Osteoblast (primary cell): ENCODE measurements around the gene FAM47E. TPM values are rescaled to one million over a fixed set of nuclear protein-coding genes. Genes with fewer than 3 reads are reported as not detected.

Experiments
- DNase-seq: peaks from one replicate; pipeline ENCODE4 v3.0.0; 2011; ENCODE audit warnings: low spot score, mixed read lengths; ENCODE audit not compliant: insufficient read length; ENCODE audit errors: missing footprints
- H2AFZ ChIP-seq: 2 replicates; pipeline ENCODE4 v1.6.0; 2011; ENCODE audit warnings: mild to moderate bottlenecking, low read length
- H3K27ac ChIP-seq: 2 replicates; pipeline ENCODE4 v1.5.1; 2011; ENCODE audit warnings: mild to moderate bottlenecking, low read depth, low read length, moderate library complexity
- H3K27me3 ChIP-seq: 2 replicates; pipeline ENCODE4 v1.6.0; 2012; ENCODE audit warnings: mild to moderate bottlenecking, control low read depth, inconsistent platforms, low read length, moderate library complexity; ENCODE audit not compliant: insufficient read depth
- H3K36me3 ChIP-seq: 2 replicates; pipeline ENCODE4 v1.5.1; 2011; ENCODE audit warnings: mild to moderate bottlenecking, low read length, control low read depth, moderate library complexity; ENCODE audit not compliant: insufficient read depth
- H3K4me1 ChIP-seq: 2 replicates; pipeline ENCODE4 v1.5.1; 2011; ENCODE audit warnings: mild to moderate bottlenecking, low read length, control low read depth, moderate library complexity; ENCODE audit not compliant: insufficient read depth
- H3K4me2 ChIP-seq: 2 replicates; pipeline ENCODE4 v1.6.0; 2011; ENCODE audit warnings: mild to moderate bottlenecking, low read length; ENCODE audit not compliant: insufficient read depth
- H3K4me3 ChIP-seq: fragments of 200-600 bp; sonication (generic); 3 replicates; pipeline ENCODE4 v1.5.1; 2012; ENCODE audit warnings: mild to moderate bottlenecking, low read length, inconsistent platforms; ENCODE audit not compliant: insufficient read depth
- H3K79me2 ChIP-seq: 2 replicates; pipeline ENCODE4 v1.6.0; 2012; ENCODE audit warnings: mild to moderate bottlenecking, low read length, control low read depth, inconsistent platforms; ENCODE audit not compliant: insufficient read depth
- H3K9me3 ChIP-seq: 2 replicates; pipeline ENCODE4 v1.5.1; 2011; ENCODE audit warnings: low read depth, low read length, control low read depth
- H4K20me1 ChIP-seq: 2 replicates; pipeline ENCODE4 v1.6.0; 2012; ENCODE audit warnings: mild to moderate bottlenecking, low read length, control low read depth; ENCODE audit not compliant: insufficient read depth
- total RNA-seq: library from RNA; depleted of rRNA; stranded (reverse); fragments of >200 nt; gene quantifications from 2 replicates; pipeline ENCODE4 v1.2.3, GENCODE V29; 2012
- TF ChIP-seq, protein P1 (sequence below): IDR thresholded peaks from 2 replicates; pipeline ENCODE4 v1.5.1; 2011; ENCODE audit warnings: mild to moderate bottlenecking, low read depth, low read length, moderate library complexity; ENCODE audit errors: extremely low read depth

FAM47E gene
- total RNA-seq, 1 donor = 0.36 TPM

DNA sequence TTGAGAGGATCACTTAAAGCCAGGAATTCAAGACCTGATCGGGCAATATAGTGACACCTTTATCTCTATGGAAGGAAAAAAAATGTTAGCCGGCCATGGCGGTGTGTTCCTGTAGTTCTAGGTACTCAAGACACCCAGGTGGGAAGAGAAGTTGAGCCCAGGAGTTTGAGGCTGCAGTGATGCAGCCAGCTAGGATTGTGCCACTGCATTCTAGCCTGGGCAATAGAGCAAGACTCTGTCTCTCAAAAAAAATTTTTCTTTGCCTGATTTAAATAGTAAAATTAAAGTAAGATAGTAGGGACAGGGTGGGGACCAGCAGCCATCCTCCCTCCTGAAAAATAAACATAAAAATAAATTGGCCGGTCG is 16.9 kb upstream of the FAM47E start:
- H3K4me2 ChIP-seq = no peak overlapping the region
- H2AFZ ChIP-seq = no peak overlapping the region
- no peak for DNase-seq
- no peak overlapping the region for H3K4me3 ChIP-seq
- no peaks in the 10 kb centered on the region for H3K4me1 ChIP-seq
- no peaks in the 10 kb centered on the region for H3K79me2 ChIP-seq
- peaks cover 2% of the 10 kb centered on the region for H3K27me3 ChIP-seq
- H3K9me3 ChIP-seq = no peaks in the 10 kb centered on the region
- no peak overlapping the region for H3K27ac ChIP-seq
- H3K36me3 ChIP-seq = no peaks in the 10 kb centered on the region
- H4K20me1 ChIP-seq = no peaks in the 10 kb centered on the region
- TF ChIP-seq, protein P1, sequence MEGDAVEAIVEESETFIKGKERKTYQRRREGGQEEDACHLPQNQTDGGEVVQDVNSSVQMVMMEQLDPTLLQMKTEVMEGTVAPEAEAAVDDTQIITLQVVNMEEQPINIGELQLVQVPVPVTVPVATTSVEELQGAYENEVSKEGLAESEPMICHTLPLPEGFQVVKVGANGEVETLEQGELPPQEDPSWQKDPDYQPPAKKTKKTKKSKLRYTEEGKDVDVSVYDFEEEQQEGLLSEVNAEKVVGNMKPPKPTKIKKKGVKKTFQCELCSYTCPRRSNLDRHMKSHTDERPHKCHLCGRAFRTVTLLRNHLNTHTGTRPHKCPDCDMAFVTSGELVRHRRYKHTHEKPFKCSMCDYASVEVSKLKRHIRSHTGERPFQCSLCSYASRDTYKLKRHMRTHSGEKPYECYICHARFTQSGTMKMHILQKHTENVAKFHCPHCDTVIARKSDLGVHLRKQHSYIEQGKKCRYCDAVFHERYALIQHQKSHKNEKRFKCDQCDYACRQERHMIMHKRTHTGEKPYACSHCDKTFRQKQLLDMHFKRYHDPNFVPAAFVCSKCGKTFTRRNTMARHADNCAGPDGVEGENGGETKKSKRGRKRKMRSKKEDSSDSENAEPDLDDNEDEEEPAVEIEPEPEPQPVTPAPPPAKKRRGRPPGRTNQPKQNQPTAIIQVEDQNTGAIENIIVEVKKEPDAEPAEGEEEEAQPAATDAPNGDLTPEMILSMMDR = no peak

DNA sequence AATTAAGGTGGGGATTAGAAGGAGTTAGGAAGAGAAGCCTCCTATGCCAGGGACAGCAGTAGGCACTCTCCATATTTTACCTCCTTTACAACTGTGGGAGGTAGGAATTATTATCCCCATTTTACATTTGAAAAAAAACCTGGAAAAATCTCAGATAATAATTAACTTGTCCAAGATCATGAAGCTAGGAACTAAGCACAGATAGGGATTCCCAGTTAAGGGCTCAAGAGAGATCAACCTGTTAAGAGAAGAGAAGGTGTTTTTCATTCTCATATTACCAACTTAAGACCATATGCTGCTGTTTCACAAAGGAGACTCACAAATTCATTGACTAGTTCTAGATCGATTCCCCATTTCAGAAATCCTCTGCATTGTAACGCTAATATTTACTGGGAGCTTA is 16.1 kb upstream of the FAM47E start:
- H3K9me3 ChIP-seq = no peaks in the 10 kb centered on the region
- H3K27ac ChIP-seq = no peak overlapping the region
- H3K4me3 ChIP-seq = no peak overlapping the region
- no peaks in the 10 kb centered on the region for H3K4me1 ChIP-seq
- no peak for DNase-seq
- H2AFZ ChIP-seq = no peak overlapping the region
- no peaks in the 10 kb centered on the region for H3K36me3 ChIP-seq
- H3K79me2 ChIP-seq = no peaks in the 10 kb centered on the region
- H3K4me2 ChIP-seq = no peak overlapping the region
- peaks cover 2% of the 10 kb centered on the region for H3K27me3 ChIP-seq
- H4K20me1 ChIP-seq = no peaks in the 10 kb centered on the region
- TF ChIP-seq, protein P1 = no peak

DNA sequence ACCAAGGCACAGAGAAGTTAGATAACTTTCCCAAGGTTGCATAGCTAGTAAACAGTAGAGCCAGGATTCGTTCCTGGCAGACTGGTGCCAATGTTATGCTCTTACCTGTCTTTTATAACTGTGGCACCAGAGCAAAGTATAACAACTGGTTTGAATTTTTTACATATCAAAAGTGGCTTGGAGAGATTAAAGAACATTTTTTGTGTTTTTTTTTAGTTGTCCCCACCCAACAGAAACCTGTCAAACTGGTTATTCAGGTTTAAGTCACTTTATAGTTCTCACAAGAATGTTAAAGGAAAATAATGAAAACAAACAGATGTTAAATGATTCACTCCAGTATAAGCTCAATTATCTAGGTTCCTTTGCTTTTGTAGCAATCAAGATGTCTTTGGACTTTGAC is 15.6 kb upstream of the FAM47E start:
- H3K4me3 ChIP-seq = no peak overlapping the region
- no peak for DNase-seq
- H3K36me3 ChIP-seq = no peaks in the 10 kb centered on the region
- H3K27me3 ChIP-seq = peaks cover 2% of the 10 kb centered on the region
- H3K79me2 ChIP-seq = no peaks in the 10 kb centered on the region
- no peak overlapping the region for H3K27ac ChIP-seq
- TF ChIP-seq, protein P1 = no peak
- no peaks in the 10 kb centered on the region for H3K9me3 ChIP-seq
- no peaks in the 10 kb centered on the region for H3K4me1 ChIP-seq
- no peak overlapping the region for H2AFZ ChIP-seq
- H3K4me2 ChIP-seq = no peak overlapping the region
- no peaks in the 10 kb centered on the region for H4K20me1 ChIP-seq

DNA sequence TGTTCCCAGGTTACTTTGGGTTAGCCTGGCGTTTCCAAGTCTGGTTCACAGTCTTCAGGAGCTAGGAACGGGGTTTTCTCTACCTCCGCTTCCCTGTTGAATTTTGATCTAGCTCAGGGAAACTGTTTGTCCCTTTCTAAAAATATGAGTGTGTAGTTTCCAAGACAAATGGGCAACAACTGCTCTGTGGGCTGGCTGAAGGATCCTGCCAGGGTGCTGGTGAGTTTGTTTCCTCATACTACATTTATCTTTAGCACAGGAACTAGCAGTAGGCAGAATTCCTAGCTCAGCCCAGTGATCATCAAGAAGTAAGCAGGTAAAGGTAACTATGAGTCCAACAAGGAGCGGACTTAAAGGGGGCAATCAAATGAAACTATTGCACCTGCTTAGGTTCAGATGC is 13.3 kb upstream of the FAM47E start:
- no peak for DNase-seq
- Histone ChIP-seq H3K4me3 (no peak overlapping the region), H3K79me2 (no peaks in the 10 kb centered on the region), H3K36me3 (no peaks in the 10 kb centered on the region), H3K4me1 (no peaks in the 10 kb centered on the region), H2AFZ (no peak overlapping the region), H4K20me1 (no peaks in the 10 kb centered on the region), H3K27ac (no peak overlapping the region), H3K9me3 (no peaks in the 10 kb centered on the region), H3K4me2 (no peak overlapping the region), H3K27me3 (peaks cover 14% of the 10 kb centered on the region)
- TF ChIP-seq, protein P1 = no peak
